Putamen (tissue), 1 donor: Measurements from ENCODE around the gene NPVF.

Source experiments
- DNase-seq: peaks from one replicate; pipeline ENCODE4 v3.0.0-alpha.2; 2016; ENCODE audit warnings: low spot score

Gene NPVF

GRCh38 chr7:25234336-25234735 lies 6.0 kb upstream of the NPVF start:
- DNase-seq = no peak

DNA sequence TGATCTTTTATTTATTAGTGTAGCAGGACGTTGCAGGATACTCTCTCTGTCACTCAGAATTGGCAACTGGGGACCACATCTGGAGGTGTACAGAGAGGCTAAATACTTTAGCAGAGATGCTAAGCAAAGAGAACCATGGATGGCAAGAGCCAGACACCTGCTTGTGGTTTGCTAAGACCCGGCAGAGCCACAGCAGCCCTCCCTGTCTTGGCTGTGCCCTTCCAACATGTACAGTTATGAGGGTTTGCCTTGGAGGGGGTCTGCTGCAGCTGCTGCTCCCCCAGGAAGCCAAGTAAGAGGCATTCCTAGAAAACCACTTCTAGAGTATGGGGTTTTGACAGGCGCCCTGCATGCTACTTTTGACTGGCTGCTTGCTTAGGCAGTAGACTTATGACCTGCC lies 5.1 kb downstream of the NPVF start:
- no peak for DNase-seq

- no peak for DNase-seq
Observed at GRCh38 chr7:25222666-25223065, 5.6 kb downstream of the NPVF start.

DNA sequence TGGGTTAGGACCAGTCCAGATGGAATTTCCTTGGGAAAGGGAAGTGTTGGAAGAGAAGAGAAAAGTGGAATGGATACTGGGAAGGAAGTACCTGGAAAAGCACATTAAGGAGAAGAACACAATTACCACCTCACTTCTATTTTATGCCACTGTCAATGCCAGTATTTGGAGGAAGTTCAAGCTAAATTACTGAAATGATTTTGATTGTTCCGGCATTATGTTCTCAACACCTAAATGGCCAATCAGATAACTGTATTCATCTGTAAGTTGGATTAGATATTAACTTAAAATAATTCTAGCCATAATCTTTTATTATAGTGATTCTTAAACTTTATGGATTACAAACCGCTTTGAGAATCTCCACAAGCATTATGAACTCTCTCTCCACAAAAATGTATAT lies 7.3 kb downstream of the NPVF start:
- DNase-seq = no peak

DNA sequence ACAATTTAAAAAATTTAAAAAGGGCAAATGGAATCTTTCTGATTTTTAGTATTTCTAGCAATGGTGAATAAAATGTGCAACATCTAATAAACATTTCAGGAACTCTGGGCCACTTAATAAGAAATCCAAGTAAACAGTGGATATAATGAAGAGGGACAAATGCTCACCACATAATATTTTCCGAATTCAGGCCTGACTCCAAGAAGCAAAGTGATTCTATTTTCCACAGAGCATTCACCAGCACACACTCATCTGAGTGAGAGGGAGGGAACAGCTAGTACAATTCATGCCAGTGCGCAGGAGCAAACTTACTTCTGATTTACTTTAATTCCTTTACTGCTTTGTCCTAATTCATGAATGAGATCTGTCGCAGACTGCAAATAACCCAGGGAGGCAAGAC lies 10.1 kb downstream of the NPVF start:
- no peak for DNase-seq

GRCh38 chr7:25216837-25217236 lies 11.4 kb downstream of the NPVF start:
- peak; percentile 45 for DNase-seq

DNA sequence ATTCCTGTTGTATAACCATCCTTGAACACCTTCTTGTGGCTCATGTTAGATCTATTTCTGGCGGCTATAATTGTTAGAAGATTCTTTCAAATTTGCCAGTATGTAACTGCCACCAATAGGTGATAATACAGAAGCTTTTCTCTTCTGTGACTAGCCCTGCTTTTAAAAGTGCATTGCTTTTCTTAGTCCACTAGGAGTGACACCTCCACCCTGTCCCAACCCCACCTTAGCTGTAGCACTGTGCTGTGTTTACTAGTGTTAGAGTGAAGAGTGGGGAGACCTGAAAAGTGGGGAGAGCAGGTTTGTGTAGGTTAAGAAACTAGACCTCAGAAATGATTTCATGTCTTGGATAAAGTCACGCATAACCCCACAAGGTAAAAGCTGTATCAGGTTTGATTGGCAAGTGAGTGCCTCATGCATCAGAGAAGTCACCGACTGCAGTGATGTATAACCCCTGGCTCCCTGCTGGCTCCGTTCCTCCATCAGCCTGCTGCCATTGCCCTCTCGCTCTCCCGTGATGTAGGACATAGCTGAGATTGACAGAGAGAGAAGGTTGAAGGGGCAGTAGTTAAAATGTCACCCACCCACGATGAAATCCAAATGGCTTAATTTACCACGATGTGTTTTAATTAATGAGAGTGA lies 12.5 kb downstream of the NPVF start:
- no peak for DNase-seq

DNA sequence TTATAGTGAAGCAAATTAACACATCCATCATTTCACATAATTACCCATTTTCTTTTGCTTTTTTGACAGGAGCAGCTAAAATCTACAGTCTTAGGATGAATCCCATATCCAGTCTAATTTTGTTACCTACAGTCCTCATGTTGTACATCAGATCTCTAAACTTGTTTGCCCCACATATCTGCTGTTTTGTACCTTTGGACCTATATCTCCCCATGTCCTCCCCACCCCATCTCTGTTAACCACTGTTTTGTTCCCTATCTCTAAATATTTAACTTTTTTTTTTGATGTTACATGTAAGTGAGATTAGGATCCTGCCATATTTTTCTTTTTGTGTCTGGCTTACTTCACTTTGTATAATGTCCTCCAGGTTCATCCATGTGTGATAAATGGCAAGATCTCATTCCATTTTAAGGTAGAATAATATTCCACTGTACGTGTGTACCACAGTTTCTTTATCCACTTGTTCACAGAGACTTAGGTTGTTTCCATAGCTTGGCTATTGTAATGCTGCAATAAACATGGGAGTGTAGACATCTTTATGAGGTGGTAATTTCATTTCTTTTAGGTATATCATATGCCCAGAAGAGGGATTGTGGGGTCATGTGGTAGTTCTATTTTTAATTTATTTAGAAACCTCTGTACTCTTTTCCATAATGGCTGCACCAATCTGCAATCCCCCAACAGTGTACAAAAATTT lies 19.6 kb downstream of the NPVF start:
- no peak for DNase-seq

DNA sequence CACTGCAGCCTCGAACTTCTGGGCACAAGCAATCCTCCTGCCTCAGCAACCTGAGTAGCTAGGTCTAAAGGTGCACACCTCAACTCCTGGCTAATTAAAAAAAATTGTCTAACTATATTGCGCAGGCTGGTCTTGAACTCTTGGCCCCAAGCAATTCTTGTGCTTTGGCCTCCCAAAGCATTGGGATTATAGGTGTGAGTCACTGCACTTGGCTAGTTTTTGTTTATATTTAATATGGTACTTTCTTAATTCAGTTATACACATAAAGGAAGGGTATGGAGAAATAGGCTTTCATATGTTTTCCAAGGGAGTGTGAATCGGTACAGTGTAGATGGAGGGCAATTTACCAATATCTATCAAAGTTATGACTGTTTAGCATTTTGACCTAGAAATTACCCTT lies 20.4 kb downstream of the NPVF start:
- DNase-seq = no peak

DNA sequence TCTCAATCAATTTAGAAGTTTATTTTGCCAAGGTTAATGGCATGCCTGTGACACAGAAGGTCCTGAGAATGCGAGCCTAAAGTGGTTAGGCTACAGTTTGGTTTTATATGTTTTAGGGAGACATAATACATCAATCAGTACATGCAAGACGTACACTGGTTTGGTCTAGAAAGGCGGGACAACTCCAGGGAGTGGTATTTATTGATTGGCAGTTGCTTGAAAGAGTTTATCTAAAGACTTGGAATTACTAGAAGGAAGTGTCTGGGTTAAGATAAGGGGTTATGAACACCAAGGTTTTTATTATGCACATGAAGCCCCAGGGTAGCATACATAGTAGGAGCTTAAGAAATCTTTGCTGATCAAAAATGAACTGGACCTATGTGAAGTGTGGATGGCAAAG lies 21.5 kb downstream of the NPVF start:
- no peak for DNase-seq

GRCh38 chr7:25196132-25196896 lies 32.0 kb downstream of the NPVF start:
- no peak for DNase-seq

DNA sequence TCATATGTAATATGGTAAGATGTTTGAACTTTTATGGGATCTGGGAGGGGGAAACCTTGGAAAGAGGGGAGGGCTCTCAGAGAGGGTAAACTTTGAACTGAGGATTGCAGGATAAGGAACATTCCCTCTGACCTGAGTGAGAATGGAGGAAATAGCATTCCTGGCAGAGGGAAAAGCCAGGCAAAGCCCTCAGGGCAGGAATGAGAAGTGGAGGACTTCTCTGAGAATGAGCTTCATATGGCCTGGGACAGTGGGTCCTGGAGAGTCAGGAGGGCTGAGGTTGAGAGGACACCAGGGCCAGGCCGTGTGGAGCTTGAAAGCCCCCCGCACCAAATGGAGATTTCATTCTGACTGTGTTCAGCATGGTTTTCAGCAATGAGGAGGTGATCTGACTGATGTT lies 34.2 kb downstream of the NPVF start:
- no peak for DNase-seq

- DNase-seq = no peak
Observed at GRCh38 chr7:25192043-25192442, 36.2 kb downstream of the NPVF start.

DNA sequence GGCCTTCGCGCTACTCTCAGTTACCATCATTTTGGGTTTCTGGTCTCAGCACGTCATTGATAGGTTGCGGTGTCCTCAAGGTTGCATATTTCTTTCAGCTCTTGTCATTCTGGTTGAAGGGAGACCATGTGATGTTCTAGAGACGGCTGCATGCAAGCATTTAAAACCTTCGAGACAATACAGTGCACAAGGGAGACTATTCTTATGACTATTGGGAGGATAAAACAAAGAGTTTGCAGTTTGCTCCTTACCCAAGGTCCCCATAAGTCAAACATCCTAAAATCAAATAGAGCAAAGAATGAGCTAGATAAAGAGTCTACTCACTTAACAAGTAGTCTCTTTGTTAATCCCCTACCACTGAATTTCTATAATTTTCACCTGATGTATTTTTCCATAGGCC lies 39.1 kb downstream of the NPVF start:
- DNase-seq = no peak

GRCh38 chr7:25187932-25188331 lies 40.4 kb downstream of the NPVF start:
- no peak for DNase-seq

DNA sequence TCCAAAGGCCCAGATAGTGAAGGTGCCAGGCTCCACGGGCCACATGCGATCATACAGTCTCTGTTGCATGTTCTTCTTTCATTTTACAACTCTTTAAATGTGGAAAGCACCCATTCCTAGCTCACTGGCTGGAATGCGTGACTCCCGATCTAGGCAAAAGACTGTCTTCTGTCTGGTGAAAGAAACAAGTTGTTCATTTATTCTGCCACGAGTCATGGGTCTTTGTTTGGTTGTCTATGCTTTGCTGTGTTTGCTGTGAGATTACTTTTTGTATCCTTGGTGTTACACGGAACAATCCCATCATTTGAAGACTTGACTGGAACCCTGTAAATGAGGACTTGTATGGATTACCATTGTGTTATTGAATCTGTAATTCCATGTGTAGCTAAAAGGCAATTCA lies 41.9 kb downstream of the NPVF start:
- DNase-seq = no peak

GRCh38 chr7:25181532-25181931 lies 46.8 kb downstream of the NPVF start:
- no peak for DNase-seq

DNA sequence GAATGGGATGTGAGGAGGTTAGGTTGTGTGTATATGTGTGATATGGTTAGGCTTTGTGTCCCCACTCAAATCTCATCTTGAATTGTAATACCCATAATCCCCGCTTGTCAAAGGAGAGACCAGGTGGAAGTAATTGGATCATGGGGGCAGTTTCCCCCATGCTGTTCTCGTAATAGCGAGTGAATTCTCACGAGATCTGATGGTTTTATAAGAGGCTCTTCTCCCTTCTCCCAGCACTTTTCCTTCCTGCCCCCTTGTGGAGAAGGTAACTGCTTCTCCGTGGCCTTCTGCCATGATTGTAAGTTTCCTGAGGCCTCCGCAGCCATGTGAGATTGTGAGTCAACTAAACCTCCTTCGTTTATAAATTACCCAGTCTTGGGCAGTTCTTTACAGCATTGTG lies 47.3 kb downstream of the NPVF start:
- no peak for DNase-seq

GRCh38 chr7:25180592-25180923 lies 47.7 kb downstream of the NPVF start:
- no peak for DNase-seq

DNA sequence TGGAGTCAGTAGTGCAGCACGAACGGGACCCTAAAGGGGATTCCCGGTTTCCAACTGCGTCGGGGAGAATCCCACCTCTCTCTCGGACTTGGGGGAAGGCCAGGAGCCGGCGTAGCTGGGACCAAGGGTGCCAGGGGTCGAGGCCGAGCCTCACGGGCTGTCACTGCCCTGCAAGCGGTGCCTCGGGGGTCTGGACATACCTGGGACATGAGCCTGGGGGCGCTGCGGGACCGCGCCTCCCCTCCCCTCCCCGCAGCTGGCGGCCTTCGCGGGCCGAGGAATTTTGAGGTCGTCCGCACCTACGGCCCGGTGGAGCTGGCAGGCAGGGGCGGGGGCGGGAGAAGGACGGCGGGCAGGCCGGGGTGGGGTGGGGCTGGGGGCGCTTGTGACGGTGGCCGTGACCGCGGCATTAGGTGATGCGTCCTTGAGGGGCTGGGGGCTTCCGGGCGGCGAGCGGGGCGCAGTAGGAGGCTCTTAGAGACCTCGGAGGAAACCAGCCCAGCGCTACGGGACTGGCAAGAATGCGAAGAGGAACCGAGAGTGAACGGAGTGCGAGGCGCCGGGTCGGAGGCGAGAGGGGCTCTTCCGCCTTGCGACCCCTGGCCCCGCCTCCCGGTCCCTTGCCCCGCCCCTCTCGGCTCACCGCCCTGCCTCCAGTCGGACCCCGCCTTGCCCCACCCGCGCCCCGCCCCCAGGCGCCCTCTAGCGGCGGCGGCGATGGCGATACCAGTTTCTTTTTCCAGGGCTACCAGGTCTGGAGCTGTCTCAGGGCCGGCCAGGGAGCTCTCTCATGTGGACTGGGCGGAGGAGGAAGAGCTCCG lies 48.3 kb downstream of the NPVF start:
- DNase-seq = peak; percentile 77

DNA sequence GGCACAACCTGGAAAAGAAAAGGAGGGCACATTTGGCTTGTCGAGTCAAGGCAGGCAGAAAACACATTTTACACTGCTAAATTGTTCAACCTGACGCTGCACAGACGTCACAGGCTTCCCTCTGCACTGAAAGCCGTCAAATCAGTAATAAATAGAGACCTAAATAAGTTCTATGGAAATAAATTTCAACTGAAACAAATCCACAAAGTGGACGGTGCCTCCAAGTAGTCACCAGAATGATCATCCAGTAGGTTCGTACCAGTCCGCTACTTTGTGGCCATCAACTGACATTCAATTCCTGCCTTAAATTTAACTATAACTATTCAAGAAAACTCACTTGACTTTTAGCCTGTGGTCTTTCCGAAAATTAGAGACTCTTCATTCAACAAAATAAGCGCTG lies 49.0 kb downstream of the NPVF start:
- no peak for DNase-seq
